HepG2 (cell line): Measurements from ENCODE around the gene MYOC. TPM values are rescaled to one million over a fixed set of nuclear protein-coding genes. Genes with fewer than 3 reads are reported as not detected.

Experiments used
- ATAC-seq: fragments of 200-7000 bp; cut with Tn5 transposase; 3 replicates; pipeline ENCODE4 v1.9.1; 2020; ENCODE audit warnings: mild to moderate bottlenecking, moderate library complexity
- BruUV-seq: library from RNA; stranded (reverse); fragments of 400-500 nt; replicated peaks from 2 replicates; lab custom pipeline; 2021; lab: Mats Ljungman, UMichigan
- CTCF ChIA-PET: fragments of 300-600 bp; formaldehyde crosslinking; extraction: SDS; loops from one replicate; lab custom pipeline; 2021; ENCODE audit warnings: low total read pairs, inconsistent platforms, low intra/inter-chr PET ratio; lab: Yijun Ruan, JAX
- POLR2A ChIA-PET: fragments of 350-600 bp; sonication (Branson Sonifier 250); formaldehyde crosslinking; loops from one replicate; lab custom pipeline; 2020; ENCODE audit warnings: antibody characterized with exemption, inconsistent platforms; lab: Yijun Ruan, JAX
- DNase-seq: peaks from one replicate; pipeline ENCODE4 v3.0.0-alpha.2; 2015; ENCODE audit warnings: low spot score
- FAIRE-seq: peaks from 3 replicates; lab custom pipeline; 2011; peaks lifted over from hg19 to GRCh38; lab: Jason Lieb, UNC
- H2AFZ ChIP-seq: one replicate; pipeline ENCODE4 v1.6.1; 2011; ENCODE audit warnings: low read length, inconsistent platforms
- H3K27ac ChIP-seq: fragments of 300-600 bp; 3 replicates; pipeline ENCODE4 v1.8.0; 2011; ENCODE audit warnings: mixed run types, mild to moderate bottlenecking, mixed read lengths, low read length, inconsistent platforms; ENCODE audit not compliant: insufficient read depth; ENCODE audit errors: extremely low read length
- H3K27me3 ChIP-seq, 2 experiments: fragments of 200-600 bp in 1 of 2; 2 replicates in 1 of 2; 3 replicates in 1 of 2; pipeline versions ENCODE4 v1.6.0 to v1.8.0; 2011; ENCODE audit warnings: low read length in 2 of 2, mild to moderate bottlenecking in 2 of 2, moderate library complexity in 2 of 2, inconsistent platforms in 1 of 2; ENCODE audit not compliant: insufficient read depth in 2 of 2, control insufficient read depth in 1 of 2
- H3K36me3 ChIP-seq, 2 experiments: fragments of 200-600 bp in 1 of 2; replicated peaks in 1 of 2; 2 replicates in 1 of 2; 3 replicates in 1 of 2; pipeline versions ENCODE4 v1.5.1 to v1.8.0; 2011; ENCODE audit warnings: low read length in 2 of 2, inconsistent platforms in 1 of 2; ENCODE audit not compliant: insufficient read depth in 2 of 2, control insufficient read depth in 1 of 2
- H3K4me1 ChIP-seq: 2 replicates; pipeline ENCODE4 v1.5.1; 2012; ENCODE audit warnings: low read length, inconsistent platforms; ENCODE audit not compliant: insufficient read depth
- H3K4me2 ChIP-seq: 2 replicates; pipeline ENCODE4 v1.6.0; 2011; ENCODE audit warnings: low read depth, low read length, inconsistent platforms
- H3K4me3 ChIP-seq, 3 experiments: fragments of 200-600 bp in 1 of 3; sonication (generic), shearing (Covaris generic) in 1 of 3; replicated peaks in 1 of 3; 2 replicates each; pipeline ENCODE4 v1.5.1; 2011 to 2016; ENCODE audit warnings: low read length in 3 of 3, inconsistent platforms in 2 of 3, low read depth in 2 of 3, mild to moderate bottlenecking in 2 of 3, control low read depth in 1 of 3, mixed read lengths in 1 of 3; ENCODE audit not compliant: insufficient read depth in 1 of 3
- H3K79me2 ChIP-seq: one replicate; pipeline ENCODE4 v1.6.1; 2011; ENCODE audit warnings: low read length, inconsistent platforms; ENCODE audit not compliant: insufficient read depth
- H3K9ac ChIP-seq: 2 replicates; pipeline ENCODE4 v1.6.0; 2011; ENCODE audit warnings: mild to moderate bottlenecking, low read depth, low read length, inconsistent platforms; ENCODE audit not compliant: insufficient read depth
- H3K9me3 ChIP-seq: 2 replicates; pipeline ENCODE4 v1.5.1; 2012; ENCODE audit warnings: mild to moderate bottlenecking, low read length
- H4K20me1 ChIP-seq: 2 replicates; pipeline ENCODE4 v1.6.0; 2011; ENCODE audit warnings: inconsistent platforms, mild to moderate bottlenecking, low read length, moderate library complexity; ENCODE audit not compliant: insufficient read depth
- NFE2L1 ChIP-seq: sonication (generic); formaldehyde crosslinking; IDR thresholded peaks from 2 replicates; pipeline ENCODE4 v1.4.0; 2020; ENCODE audit warnings: missing genetic modification reagents, mild to moderate bottlenecking, borderline replicate concordance
- NFYC ChIP-seq: IDR thresholded peaks from 2 replicates; pipeline ENCODE4 v1.6.1; 2016; ENCODE audit warnings: missing genetic modification reagents, missing compliant biosample characterization
- PAWR ChIP-seq: sonication (generic); formaldehyde crosslinking; IDR thresholded peaks from 2 replicates; pipeline ENCODE4 v1.4.0; 2020; ENCODE audit warnings: missing genetic modification reagents, mild to moderate bottlenecking, borderline replicate concordance
- REXO4 ChIP-seq: sonication (generic); formaldehyde crosslinking; IDR thresholded peaks from 2 replicates; pipeline ENCODE4 v1.8.0; 2022; ENCODE audit warnings: missing genetic modification reagents, mild to moderate bottlenecking, borderline replicate concordance
- ZNF234 ChIP-seq: sonication (generic); formaldehyde crosslinking; conservative IDR thresholded peaks from 2 replicates; pipeline ENCODE4 v1.5.1; 2020; ENCODE audit warnings: mild to moderate bottlenecking, missing genetic modification reagents
- ZNF326 ChIP-seq: sonication (generic); formaldehyde crosslinking; IDR thresholded peaks from 2 replicates; pipeline ENCODE4 v1.4.0; 2020; ENCODE audit warnings: missing genetic modification reagents, borderline replicate concordance
- ZNF354B ChIP-seq: sonication (generic); formaldehyde crosslinking; IDR thresholded peaks from 2 replicates; pipeline ENCODE4 v1.8.0; 2022; ENCODE audit warnings: mild to moderate bottlenecking, missing genetic modification reagents
- ZNF451 ChIP-seq: sonication (generic); formaldehyde crosslinking; IDR thresholded peaks from 2 replicates; pipeline ENCODE4 v1.5.0; 2020; ENCODE audit warnings: mild to moderate bottlenecking, missing genetic modification reagents
- ZNF761 ChIP-seq: sonication (generic); formaldehyde crosslinking; conservative IDR thresholded peaks from 2 replicates; pipeline ENCODE4 v1.4.0; 2020; ENCODE audit warnings: mild to moderate bottlenecking, missing genetic modification reagents
- WGBS: methylation state at CpG from one replicate; pipeline ENCODE4 v1.1.6; 2017; ENCODE audit warnings: low lambda C conversion rate; 5-methylcytosine and 5-hydroxymethylcytosine counted together
- in situ Hi-C: cut with HindIII; loops from 2 replicates; pipeline ENCODE4 v1.10.0; 2017; ENCODE audit warnings: low pct_unique_long_range_greater_than_20kb; ENCODE audit not compliant: extremely low pct_ligation_motif_present
- intact Hi-C: fragments of 100-400 bp; cut with micrococcal nuclease; formaldehyde crosslinking; loops from one replicate; pipeline ENCODE4 v1.10.0; 2022; ENCODE audit not compliant: unreplicated experiment
- polyA plus RNA-seq, 8 experiments: library from polyadenylated mRNA; depleted of rRNA in 3 of 8; stranded (reverse) in 7 of 8; unstranded in 1 of 8; fragments of >200 nt; fragmentation: Illumina TruSeq in 4 of 8; extraction: Trizol in 4 of 8; gene quantifications; 2 replicates each; pipeline versions ENCODE4 v1.2.1 to v1.2.3, GENCODE V29; 2011 to 2016; ENCODE audit warnings: low read depth in 4 of 8, missing spikeins in 1 of 8, mixed read lengths in 1 of 8; ENCODE audit not compliant: insufficient read depth in 1 of 8
- total RNA-seq, 5 experiments: library from RNA; depleted of rRNA; stranded (reverse); fragments of >200 nt; fragmentation: Illumina TruSeq; extraction: Trizol; gene quantifications; 2 replicates each; pipeline ENCODE4 v1.2.3, GENCODE V29; 2016; ENCODE audit warnings: low read depth in 1 of 5
- TF ChIP-seq, protein P1 (sequence below): sonication (generic); formaldehyde crosslinking; IDR thresholded peaks from 2 replicates; pipeline ENCODE4 v1.4.0; 2020; ENCODE audit warnings: missing genetic modification reagents
- TF ChIP-seq, protein P2 (sequence below): sonication (generic); formaldehyde crosslinking; IDR thresholded peaks from 2 replicates; pipeline ENCODE4 v1.5.0; 2020; ENCODE audit warnings: mild to moderate bottlenecking, missing genetic modification reagents

The MYOC gene
- total and polyA plus RNA-seq, 2 of the 13 experiments (the other 11 are each of a cell fraction or from before 2014, with no cell fraction given), result not detected

DNA sequence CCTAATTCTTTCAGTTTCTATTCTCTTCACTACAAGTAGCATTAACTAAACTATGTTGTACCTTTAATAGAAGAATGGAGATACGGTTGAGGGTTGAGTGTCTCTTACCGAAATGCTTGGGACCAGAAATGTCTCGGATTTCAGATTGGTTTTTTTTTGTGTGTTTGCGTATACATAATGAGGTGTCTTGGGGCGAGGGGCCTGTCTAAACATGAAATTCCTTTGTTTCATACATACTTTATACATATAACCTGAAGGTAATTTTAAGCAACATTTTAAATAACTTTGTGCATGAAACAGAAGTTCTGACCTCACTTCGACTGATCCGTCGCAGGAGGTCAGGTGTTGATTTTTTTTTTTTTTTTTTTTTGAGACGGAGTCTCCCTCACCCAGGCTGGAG is 66.8 kb downstream of the MYOC start:
- no peak overlapping the region for H3K9ac ChIP-seq
- H3K27ac ChIP-seq, result no peak overlapping the region
- no peaks in the 10 kb centered on the region for H4K20me1 ChIP-seq
- intact Hi-C loops, result no loop called here
- H3K9me3 ChIP-seq, result no peaks in the 10 kb centered on the region
- no peaks in the 10 kb centered on the region for H3K4me1 ChIP-seq
- no peak overlapping the region for H3K4me3 ChIP-seq
- H3K79me2 ChIP-seq, result no peaks in the 10 kb centered on the region
- ATAC-seq (no peak), DNase-seq (no peak), FAIRE-seq (no peak)
- no TSS peak for BruUV-seq
- in situ Hi-C loops, result no loop called here
- TF ChIP-seq ZNF761, result no peak
- no peak for TF ChIP-seq NFE2L1
- TF ChIP-seq ZNF234 (CRISPR knock-in tag), result no peak
- no peak for TF ChIP-seq ZNF354B
- no peak for TF ChIP-seq ZNF326 (CRISPR knock-in tag)
- TF ChIP-seq, protein P1, sequence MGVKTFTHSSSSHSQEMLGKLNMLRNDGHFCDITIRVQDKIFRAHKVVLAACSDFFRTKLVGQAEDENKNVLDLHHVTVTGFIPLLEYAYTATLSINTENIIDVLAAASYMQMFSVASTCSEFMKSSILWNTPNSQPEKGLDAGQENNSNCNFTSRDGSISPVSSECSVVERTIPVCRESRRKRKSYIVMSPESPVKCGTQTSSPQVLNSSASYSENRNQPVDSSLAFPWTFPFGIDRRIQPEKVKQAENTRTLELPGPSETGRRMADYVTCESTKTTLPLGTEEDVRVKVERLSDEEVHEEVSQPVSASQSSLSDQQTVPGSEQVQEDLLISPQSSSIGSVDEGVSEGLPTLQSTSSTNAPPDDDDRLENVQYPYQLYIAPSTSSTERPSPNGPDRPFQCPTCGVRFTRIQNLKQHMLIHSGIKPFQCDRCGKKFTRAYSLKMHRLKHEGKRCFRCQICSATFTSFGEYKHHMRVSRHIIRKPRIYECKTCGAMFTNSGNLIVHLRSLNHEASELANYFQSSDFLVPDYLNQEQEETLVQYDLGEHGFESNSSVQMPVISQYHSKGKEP (CRISPR knock-in tag), result no peak
- TF ChIP-seq REXO4 (CRISPR knock-in tag), result no peak
- TF ChIP-seq, protein P2, sequence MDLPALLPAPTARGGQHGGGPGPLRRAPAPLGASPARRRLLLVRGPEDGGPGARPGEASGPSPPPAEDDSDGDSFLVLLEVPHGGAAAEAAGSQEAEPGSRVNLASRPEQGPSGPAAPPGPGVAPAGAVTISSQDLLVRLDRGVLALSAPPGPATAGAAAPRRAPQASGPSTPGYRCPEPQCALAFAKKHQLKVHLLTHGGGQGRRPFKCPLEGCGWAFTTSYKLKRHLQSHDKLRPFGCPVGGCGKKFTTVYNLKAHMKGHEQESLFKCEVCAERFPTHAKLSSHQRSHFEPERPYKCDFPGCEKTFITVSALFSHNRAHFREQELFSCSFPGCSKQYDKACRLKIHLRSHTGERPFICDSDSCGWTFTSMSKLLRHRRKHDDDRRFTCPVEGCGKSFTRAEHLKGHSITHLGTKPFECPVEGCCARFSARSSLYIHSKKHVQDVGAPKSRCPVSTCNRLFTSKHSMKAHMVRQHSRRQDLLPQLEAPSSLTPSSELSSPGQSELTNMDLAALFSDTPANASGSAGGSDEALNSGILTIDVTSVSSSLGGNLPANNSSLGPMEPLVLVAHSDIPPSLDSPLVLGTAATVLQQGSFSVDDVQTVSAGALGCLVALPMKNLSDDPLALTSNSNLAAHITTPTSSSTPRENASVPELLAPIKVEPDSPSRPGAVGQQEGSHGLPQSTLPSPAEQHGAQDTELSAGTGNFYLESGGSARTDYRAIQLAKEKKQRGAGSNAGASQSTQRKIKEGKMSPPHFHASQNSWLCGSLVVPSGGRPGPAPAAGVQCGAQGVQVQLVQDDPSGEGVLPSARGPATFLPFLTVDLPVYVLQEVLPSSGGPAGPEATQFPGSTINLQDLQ (CRISPR knock-in tag), result no peak
- no peak for TF ChIP-seq PAWR (CRISPR knock-in tag)
- no peak for TF ChIP-seq NFYC (CRISPR knock-in tag)
- TF ChIP-seq ZNF451, result no peak
- ChIA-PET POLR2A (no interaction called here), CTCF (no interaction called here)
- H2AFZ ChIP-seq, result no peak overlapping the region
- peaks cover 21 to 77% of the 10 kb centered on the region in 2 experiments for H3K36me3 ChIP-seq
- no peak overlapping the region for H3K4me2 ChIP-seq
- WGBS, result 98% methylated on average over 9 of the region's 9 CpGs
- H3K27me3 ChIP-seq, result no peaks in the 10 kb centered on the region; a peak in 1 of 5 replicates

Other genes with a start within 250 kb of the MYOC start
- 46.2 and 124 TPM in 2 replicates for gene PRRC2C, start 167.2 kb downstream of the MYOC start, total RNA-seq (2016; rRNA removed; fragmentation: Illumina TruSeq; extraction: Trizol)
- 57.0 and 57.3 TPM in 2 replicates for gene PRRC2C, start 167.2 kb downstream of the MYOC start, polyA plus RNA-seq (2011; rRNA removed)
- gene MYOCOS, start 30.4 kb downstream of the MYOC start, total RNA-seq (2016; rRNA removed; fragmentation: Illumina TruSeq; extraction: Trizol), result not detected in 2 replicates
- gene MYOCOS, start 30.4 kb downstream of the MYOC start, polyA plus RNA-seq (2011; rRNA removed), result not detected in 2 replicates
- 1.4 and 1.6 TPM in 2 replicates for gene VAMP4, start 89.4 kb upstream of the MYOC start, total RNA-seq (2016; rRNA removed; fragmentation: Illumina TruSeq; extraction: Trizol)
- gene VAMP4, start 89.4 kb upstream of the MYOC start, polyA plus RNA-seq (2011; rRNA removed), result 1.7 and 2.0 TPM in 2 replicates
- 22.8 and 28.3 TPM in 2 replicates for gene METTL13, start 129.0 kb upstream of the MYOC start, total RNA-seq (2016; rRNA removed; fragmentation: Illumina TruSeq; extraction: Trizol)
- 18.6 and 20.5 TPM in 2 replicates for gene METTL13, start 129.0 kb upstream of the MYOC start, polyA plus RNA-seq (2011; rRNA removed)
- not detected in 2 replicates for gene DNM3, start 188.8 kb upstream of the MYOC start, total RNA-seq (2016; rRNA removed; fragmentation: Illumina TruSeq; extraction: Trizol)
- gene DNM3, start 188.8 kb upstream of the MYOC start, polyA plus RNA-seq (2011; rRNA removed), result 0.05 and 0.14 TPM in 2 replicates